HG03354 (cell line): ENCODE measurements around the gene MCOLN1.

ENCODE experiments used
- ATAC-seq: cut with Tn5 transposase; IDR thresholded peaks from one replicate; pipeline ENCODE4 v1.9.1; 2021; ENCODE audit warnings: mild to moderate bottlenecking; ENCODE audit not compliant: unreplicated experiment, poor library complexity, severe bottlenecking

MCOLN1 gene

GRCh38 chr19:7500811-7501450 is 21.5 kb upstream of the MCOLN1 start:
- ATAC-seq: no peak

DNA sequence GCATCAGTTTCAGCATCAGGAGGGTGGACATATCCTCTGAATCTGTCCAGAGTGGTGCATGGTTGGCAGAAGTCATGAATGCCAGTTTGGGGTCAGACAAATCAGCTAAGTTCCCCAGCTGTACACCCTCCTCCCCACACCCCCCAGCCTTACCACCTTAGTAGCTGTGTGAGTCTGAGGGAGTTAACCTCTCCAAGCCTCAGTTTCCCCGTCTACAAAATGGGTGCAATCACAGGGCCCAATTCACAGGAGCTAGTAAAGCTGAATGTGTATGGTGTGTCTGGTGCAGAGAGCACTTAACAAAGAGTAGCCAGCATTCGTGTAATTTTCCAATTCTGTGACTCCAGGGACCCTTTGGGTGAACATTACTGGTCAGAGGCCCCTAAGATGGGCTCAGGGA is 19.9 kb upstream of the MCOLN1 start:
- ATAC-seq: no peak

DNA sequence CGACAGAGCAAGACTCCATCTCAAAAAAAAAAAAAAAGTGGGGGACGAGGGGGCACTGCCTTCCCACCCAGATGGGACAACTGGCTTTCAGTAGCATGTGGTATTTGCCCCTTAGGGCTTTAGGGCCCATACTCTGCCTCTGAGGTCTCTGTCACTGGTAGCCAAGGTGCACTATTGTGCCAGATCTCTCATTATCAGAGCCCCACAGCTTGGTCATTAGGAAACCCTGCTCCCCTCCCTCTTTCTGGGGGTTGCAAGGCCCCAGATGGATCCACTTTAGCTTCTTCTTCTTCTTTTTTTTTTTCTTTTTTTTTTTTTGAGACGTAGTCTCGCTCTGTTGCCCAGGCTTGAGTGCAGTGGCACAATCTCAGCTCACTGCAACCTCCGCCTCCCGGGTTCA is 17.7 kb upstream of the MCOLN1 start:
- ATAC-seq: no peak

- ATAC-seq: no peak
Observed at GRCh38 chr19:7505288-7505681, 17.1 kb upstream of the MCOLN1 start.

DNA sequence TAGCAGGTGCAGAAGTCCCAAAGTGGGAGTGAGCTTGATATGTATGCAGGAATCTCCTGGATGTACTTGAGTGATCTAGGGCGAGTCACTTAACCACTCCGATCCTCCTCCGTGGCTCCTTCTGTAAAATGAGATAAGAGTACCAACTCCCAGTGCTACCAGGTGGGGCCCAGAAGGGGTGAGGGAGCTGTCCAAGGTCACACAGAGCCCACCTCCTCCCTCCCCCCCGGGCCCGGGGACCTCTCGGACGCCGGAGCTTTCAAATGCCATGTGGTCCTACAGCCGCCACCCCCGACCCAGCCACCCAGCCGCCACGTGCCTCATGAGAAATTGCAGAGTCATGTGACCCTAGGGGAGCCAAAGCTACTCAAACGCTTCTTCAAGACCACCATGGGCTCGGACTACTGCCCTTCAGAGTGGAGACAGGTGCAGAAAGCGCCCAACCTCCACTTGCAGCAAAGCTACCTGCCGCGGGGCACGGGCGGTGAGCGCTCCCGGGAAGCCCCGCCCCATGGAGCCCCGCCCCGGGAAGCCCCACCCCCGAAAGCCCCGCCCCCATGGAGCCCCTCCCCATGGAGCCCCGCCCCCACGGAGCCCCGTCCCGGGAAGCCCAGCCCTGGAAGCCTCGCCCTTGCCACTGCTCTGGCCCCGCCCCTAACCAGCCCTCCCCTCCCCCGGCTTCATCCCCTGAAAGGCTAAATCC is 16.6 kb upstream of the MCOLN1 start:
- ATAC-seq: no peak

DNA sequence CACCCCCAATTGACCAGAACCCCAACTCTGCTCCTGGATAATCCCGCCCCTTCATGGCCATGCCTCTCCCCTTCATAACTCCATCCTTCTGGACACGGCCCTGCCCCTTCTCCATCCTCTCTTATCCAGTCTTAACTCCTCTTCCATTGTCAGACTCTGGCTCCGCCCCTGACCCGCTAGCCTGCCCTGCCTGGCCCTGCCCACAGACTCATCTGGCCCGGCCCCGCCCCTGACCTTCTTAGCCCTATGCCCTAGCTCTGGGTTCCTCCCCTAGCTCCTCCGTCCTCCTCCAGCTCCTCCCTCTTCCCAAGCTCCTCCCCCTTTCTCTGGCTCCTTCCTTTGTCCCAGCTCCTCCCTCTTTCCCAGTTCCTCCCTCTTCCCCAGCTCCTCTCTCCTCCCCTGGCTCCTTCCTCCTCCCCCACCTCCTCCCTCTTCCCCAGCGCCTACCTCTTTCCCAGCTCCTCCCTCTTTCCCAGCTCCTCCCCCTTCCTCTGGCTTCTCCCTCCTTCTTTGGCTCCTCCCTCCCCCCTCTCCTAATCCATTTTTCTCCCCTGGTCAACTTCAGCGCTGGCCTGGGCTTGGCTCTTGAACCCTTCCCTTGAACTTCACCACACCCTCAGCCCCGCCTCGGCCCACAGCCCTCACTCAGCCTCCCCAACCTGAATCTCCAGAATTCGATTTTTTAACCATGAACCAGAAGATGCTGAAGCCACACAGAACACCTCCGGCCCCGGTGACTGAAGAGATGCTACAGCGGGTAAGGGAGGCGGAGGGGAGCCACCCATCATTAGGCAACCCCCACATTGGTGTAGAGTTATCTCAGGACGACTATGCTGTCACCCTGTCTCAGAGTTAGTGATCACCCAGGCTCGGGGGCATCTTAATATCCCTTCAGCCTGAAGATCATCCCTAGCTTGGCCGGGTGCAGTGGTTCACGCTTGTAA is 15.8 kb upstream of the MCOLN1 start:
- no peak for ATAC-seq

DNA sequence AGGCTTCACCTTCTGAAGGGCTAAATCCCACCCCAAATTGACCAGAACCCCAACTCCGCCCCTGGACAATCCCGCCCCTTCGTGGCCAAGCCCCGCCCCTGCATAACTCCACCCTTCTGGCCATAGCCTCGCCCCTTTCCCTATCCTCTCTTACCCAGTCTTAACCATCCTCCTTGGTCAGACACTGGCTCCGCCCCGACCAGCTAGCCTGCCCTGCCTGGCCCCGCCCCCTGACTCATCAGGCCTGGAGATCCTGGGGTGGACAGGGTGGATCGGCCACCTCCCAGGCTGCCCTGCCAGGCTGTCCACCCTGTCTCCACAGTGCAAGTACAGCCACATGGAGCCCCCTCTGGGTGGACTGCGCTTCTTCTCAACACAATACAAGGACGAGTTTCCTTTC is 14.5 kb upstream of the MCOLN1 start:
- no peak for ATAC-seq

DNA sequence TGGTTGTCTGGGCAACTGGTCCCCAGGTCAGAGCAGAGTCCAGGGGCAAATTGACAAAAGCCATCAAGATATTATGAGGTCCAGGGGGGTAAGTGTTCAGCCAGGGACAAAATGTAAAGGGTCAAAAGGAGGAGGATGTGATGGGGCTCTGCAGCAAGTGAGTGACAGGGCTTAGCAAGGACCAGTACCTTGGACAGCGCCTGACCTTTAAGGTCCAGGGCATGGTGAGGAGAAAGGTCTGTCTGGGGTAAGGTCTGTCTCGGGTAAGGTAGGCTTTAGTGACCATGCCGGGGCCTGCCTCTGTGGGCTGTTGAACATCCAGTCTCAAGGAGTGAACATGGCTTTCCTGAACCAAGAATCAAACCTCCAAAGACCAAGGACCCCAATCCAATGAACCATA is 12.8 kb upstream of the MCOLN1 start:
- ATAC-seq: no peak

DNA sequence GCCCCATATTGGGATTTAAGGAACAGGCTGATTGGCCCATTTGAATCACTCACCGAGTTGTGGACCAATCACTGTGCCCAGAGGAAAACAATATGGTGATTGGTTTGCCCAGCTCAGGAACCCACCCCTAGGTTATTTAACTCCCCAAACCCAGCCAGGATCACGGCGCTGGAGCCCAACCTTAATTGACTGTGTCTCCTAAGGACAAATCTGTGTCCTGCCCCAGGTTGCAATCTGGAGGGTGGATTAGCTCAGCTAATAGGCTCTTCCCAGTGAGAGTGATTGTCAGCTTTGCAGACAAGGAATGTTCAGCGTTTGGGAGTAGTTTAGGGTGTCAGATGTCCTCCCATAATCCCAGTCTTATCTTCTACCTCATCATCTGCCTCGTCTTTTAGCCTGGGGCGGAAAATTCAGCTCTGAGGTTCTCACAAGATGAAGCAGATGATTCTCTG is 10.0 kb upstream of the MCOLN1 start:
- ATAC-seq: no peak

- no peak for ATAC-seq
Observed at GRCh38 chr19:7513809-7514642, 8.4 kb upstream of the MCOLN1 start.

DNA sequence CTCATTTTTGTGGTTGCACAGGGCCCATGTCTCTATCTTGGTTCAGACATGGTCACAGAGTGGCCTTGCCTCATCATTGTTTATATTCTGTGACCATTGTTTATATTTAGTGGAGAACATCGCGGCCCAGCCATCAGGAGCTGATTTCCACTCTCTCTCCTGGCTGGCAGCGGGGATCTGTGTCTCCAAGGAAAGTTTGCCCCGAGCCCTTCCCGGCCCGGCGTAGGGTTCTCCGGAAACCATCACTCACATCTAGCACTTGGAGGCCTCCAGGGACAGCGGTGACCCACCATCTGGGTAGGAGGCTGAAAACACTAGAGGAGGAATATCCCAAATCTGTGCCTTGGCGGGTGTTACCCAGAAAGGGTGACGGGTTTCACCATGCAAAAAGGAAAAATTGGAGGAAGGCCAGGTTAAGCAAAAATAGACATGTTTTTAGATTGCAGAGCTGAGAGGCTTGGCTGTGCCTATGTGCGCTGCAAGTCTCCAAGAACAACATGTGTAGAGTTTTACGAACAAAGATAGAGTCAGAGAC is 7.2 kb upstream of the MCOLN1 start:
- ATAC-seq: no peak

GRCh38 chr19:7515645-7516151 is 6.7 kb upstream of the MCOLN1 start, which contains the start of gene ZNF358:
Gene ZNF358 (plus strand): TSS chr19:7516103. CDS start chr19:7519243, 3,140 bp downstream.
- ATAC-seq: no peak

- ATAC-seq: no peak
Observed at GRCh38 chr19:7516333-7516732, 6.1 kb upstream of the MCOLN1 start.

GRCh38 chr19:7516878-7517277 is 5.5 kb upstream of the MCOLN1 start:
- no peak for ATAC-seq

- no peak for ATAC-seq
Observed at GRCh38 chr19:7519361-7520130, 2.9 kb upstream of the MCOLN1 start.

DNA sequence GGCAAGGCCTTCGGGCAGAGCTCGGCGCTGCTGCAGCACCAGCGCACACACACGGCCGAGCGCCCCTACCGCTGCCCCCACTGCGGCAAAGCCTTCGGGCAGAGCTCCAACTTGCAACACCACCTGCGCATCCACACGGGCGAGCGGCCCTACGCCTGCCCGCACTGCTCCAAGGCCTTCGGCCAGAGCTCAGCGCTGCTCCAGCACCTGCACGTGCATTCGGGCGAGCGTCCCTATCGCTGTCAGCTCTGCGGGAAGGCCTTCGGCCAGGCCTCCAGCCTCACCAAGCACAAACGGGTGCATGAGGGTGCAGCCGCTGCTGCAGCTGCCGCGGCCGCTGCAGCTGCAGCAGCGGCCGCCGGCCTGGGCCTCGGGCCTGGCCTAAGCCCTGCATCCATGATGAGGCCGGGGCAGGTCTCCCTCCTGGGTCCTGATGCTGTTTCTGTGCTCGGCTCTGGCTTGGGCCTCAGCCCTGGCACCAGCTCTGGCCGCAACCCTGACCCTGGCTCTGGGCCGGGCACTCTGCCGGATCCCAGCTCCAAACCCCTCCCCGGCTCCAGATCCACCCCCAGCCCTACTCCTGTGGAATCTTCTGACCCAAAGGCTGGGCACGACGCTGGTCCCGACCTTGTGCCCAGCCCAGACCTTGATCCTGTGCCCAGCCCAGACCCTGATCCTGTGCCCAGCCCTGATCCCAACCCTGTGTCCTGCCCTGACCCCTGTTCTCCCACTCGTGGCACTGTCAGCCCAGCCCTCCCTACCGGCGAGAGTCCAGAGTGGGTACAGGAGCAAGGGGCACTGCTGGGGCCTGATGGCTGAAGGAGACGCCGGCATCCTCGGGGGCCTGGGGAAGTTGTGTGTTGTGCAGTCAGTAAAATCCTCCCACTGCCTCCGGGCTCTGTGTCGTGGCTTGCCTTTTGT is 2.0 kb upstream of the MCOLN1 start:
- ATAC-seq: no peak

GRCh38 chr19:7521551-7522071 is 813 bp upstream of the MCOLN1 start:
- no peak for ATAC-seq
